ENCODE results near the gene FBLN2.

FBLN2 gene

GRCh38 chr3:13611221-13611620 is 62.3 kb downstream of the FBLN2 start:
- no peak overlapping the region for H3K27ac ChIP-seq
- TF ChIP-seq CTCF (IDR thresholded peaks at IDR 0.05) (no peak), ZFX (IDR thresholded peaks at IDR 0.05; ENCODE audit: borderline replicate concordance) (no peak)

- H3K27ac ChIP-seq = no peak overlapping the region
Observed at GRCh38 chr3:13612829-13613228, 63.9 kb downstream of the FBLN2 start.

GRCh38 chr3:13613343-13614190 is 64.6 kb downstream of the FBLN2 start:
- H3K27ac ChIP-seq = no peak overlapping the region
- TF ChIP-seq ZFX (IDR thresholded peaks at IDR 0.05; ENCODE audit: borderline replicate concordance) = no peak
- no peak for TF ChIP-seq CTCF (IDR thresholded peaks at IDR 0.05)

More at GRCh38 chr3:13612829-13613228, 63.9 kb downstream of the FBLN2 start:
- TF ChIP-seq CTCF (IDR thresholded peaks at IDR 0.05) (no peak), ZFX (IDR thresholded peaks at IDR 0.05; ENCODE audit: borderline replicate concordance) (no peak)

GRCh38 chr3:13614607-13615006 is 65.7 kb downstream of the FBLN2 start:
- H3K27ac ChIP-seq = no peak overlapping the region
- no peak for TF ChIP-seq CTCF (IDR thresholded peaks at IDR 0.05)

GRCh38 chr3:13615019-13615528 is 66.1 kb downstream of the FBLN2 start:
- H3K27ac ChIP-seq = no peak overlapping the region
- TF ChIP-seq ZFX (IDR thresholded peaks at IDR 0.05; ENCODE audit: borderline replicate concordance) (no peak), CTCF (IDR thresholded peaks at IDR 0.05) (no peak)

GRCh38 chr3:13616359-13616758 is 67.4 kb downstream of the FBLN2 start:
- TF ChIP-seq CTCF (IDR thresholded peaks at IDR 0.05) (no peak), ZFX (IDR thresholded peaks at IDR 0.05; ENCODE audit: borderline replicate concordance) (no peak)
- H3K27ac ChIP-seq = no peak overlapping the region

GRCh38 chr3:13617097-13617738 is 68.3 kb downstream of the FBLN2 start:
- H3K27ac ChIP-seq = no peak overlapping the region
- TF ChIP-seq ZFX (IDR thresholded peaks at IDR 0.05; ENCODE audit: borderline replicate concordance) = no peak
- TF ChIP-seq CTCF (IDR thresholded peaks at IDR 0.05) = no peak

Measured in 22Rv1 (cell line).